Kidney epithelial cell (primary cell): Measurements from ENCODE around the gene ANKRD40. TPM values are rescaled to one million over a fixed set of nuclear protein-coding genes. Genes with fewer than 3 reads are reported as not detected.

Experiments
- DNase-seq: peaks from one replicate; pipeline ENCODE4 v3.0.0-alpha.2; 2010; ENCODE audit warnings: low read depth
- H3K27me3 ChIP-seq: 2 replicates; pipeline ENCODE4 v1.6.0; 2011; ENCODE audit warnings: low read length; ENCODE audit not compliant: control insufficient read depth, insufficient read depth
- H3K36me3 ChIP-seq: 2 replicates; pipeline ENCODE4 v1.5.1; 2011; ENCODE audit warnings: low read length; ENCODE audit not compliant: control insufficient read depth, insufficient read depth
- H3K4me3 ChIP-seq: 2 replicates; pipeline ENCODE4 v1.5.1; 2011; ENCODE audit warnings: low read depth, mild to moderate bottlenecking, control low read depth, low read length
- total RNA-seq: library from RNA; depleted of rRNA; stranded (reverse); fragments of >200 nt; gene quantifications from 2 replicates; pipeline ENCODE4 v1.2.3, GENCODE V29; 2015
- TF ChIP-seq, protein P1 (sequence below): IDR thresholded peaks from 2 replicates; pipeline ENCODE4 v1.5.1; 2011; ENCODE audit warnings: mild to moderate bottlenecking, moderate library complexity, low read length, control low read depth, inconsistent platforms; ENCODE audit not compliant: insufficient read depth, poor library complexity, severe bottlenecking

ANKRD40 gene
- total RNA-seq, 1 donor from 2014 or later: 30.7 TPM

DNA sequence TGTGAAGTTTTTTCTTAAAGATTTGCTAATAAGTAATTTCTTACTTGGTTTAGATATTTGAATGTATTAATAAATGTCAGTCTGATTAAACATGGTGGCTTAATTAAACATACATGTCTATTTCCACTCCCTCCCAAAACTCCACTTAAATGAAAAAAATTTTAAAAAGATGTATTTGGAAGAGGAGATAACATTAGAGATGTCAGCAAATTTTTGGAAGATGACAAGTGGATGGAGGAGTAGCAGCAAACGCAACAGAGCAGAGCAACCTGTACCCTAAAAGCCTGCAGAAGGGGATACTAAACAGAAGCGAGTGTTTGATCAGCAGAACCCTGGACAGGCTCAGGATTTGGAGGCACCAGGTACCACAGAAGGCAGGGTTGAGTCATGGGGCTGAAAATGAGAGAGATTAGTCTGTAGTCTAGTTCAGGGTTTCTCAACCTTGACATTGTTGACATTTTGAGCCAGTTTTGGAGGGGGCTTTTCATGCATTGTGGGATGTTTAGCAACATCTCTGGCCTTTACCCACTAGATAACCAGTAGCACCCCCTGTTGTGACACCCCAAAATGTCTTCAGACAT, 29.5 kb upstream of the ANKRD40 start:
- TF ChIP-seq, protein P1, sequence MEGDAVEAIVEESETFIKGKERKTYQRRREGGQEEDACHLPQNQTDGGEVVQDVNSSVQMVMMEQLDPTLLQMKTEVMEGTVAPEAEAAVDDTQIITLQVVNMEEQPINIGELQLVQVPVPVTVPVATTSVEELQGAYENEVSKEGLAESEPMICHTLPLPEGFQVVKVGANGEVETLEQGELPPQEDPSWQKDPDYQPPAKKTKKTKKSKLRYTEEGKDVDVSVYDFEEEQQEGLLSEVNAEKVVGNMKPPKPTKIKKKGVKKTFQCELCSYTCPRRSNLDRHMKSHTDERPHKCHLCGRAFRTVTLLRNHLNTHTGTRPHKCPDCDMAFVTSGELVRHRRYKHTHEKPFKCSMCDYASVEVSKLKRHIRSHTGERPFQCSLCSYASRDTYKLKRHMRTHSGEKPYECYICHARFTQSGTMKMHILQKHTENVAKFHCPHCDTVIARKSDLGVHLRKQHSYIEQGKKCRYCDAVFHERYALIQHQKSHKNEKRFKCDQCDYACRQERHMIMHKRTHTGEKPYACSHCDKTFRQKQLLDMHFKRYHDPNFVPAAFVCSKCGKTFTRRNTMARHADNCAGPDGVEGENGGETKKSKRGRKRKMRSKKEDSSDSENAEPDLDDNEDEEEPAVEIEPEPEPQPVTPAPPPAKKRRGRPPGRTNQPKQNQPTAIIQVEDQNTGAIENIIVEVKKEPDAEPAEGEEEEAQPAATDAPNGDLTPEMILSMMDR: no peak
- no peak overlapping the region for H3K4me3 ChIP-seq
- no peak for DNase-seq
- H3K27me3 ChIP-seq: no peaks in the 10 kb centered on the region
- H3K36me3 ChIP-seq: peaks cover 2% of the 10 kb centered on the region

DNA sequence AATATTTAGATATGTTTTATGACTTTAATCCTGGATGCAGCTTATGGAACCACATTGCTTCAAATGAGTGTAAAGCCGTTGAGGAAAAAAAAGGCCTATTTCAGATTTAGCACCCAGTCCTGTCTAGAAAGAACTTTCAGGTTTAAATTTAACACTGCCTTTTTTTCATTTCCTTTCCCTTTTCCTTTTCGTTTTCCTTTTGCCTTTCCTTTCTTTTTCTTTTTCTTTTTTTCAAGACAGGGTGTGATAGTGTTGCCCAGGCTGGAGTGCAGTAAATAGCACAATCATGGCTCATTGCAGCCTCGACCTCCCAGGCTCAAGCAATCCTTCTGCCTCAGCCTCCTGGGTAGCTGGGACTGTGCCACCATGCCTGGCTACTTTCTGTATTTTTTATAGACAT, 27.6 kb upstream of the ANKRD40 start:
- H3K36me3 ChIP-seq: no peaks in the 10 kb centered on the region
- H3K4me3 ChIP-seq: no peak overlapping the region
- no peaks in the 10 kb centered on the region for H3K27me3 ChIP-seq
- TF ChIP-seq, protein P1: no peak
- no peak for DNase-seq

DNA sequence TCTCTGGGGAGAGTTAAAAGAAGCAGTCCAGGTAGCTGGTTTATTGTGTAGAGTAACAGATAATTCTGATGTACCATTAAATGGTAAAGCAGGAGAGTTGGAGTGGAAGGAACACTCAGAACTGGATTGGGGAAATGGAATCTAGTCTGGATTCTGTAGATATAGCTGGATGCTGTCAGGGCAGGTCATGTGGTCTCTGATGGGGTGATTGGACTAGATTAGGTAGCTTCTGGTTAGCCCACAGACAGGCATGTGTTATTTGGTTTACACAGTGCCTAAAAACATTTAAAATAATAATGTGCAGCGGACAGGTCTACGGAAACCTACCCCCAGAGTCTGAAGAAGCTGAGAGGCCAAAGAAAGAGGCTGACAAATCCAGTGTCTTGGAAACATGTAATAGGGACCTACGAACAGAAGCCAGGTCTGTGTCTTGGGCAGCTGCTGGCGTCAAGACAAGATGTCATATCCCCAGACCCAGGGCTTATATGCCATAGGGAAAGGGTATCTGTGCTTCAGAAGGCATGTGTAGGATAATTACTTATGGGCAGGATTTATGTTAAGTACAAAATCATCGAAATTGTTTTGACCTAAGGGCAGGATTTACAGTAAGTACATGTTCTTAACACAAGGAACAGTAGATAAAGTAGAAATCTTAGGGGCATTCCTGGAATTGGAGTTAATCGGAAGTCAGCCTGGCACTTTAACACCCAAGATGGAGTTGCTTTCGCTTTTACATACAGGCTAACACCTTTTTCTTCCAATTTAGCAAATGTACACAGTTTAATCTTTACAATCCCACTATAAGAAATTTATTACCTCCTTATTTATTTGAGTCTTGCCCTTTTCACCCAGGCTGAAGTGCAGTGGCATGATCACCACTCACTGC, 24.1 kb upstream of the ANKRD40 start:
- no peaks in the 10 kb centered on the region for H3K36me3 ChIP-seq
- H3K4me3 ChIP-seq: no peak overlapping the region
- TF ChIP-seq, protein P1: no peak
- DNase-seq: no peak
- H3K27me3 ChIP-seq: no peaks in the 10 kb centered on the region

DNA sequence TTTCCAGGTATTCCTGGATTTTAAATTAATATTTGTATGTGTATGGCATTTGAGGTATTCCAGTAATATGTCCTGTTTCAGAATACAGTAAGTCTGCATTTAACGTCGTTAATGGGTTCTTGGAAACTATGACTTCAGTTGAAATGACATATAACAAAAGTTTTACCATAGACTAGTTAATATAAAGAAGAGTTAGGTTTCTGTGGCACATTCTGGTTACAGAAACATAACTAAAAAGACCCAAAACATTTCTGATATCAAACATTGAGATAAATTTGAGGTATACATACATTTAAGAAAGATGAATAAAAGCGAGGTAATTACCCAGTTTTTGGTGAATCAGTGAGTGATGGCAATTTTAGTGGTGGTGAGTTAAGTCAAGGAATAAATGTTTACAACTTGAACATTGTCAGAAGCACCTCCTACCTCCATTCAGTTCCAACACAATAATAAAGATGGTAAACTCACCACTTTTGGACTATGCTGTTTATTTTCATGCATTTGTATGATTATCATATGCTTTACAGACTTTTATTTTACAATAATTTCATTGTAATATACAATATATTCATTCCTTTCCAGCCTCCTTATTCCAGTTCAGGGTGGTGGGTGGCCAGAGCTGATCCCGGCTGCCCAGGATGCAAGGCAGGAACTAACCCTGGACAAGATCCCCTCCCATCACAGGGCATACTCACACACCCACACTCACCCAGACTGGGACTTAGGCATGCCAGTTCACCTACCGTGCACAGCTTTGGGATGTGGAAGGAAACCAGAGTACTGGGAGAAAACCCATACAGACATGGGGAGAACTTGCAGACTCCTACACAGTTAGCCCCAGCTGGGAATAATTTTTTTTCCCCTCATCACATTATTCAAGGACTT, 21.4 kb upstream of the ANKRD40 start:
- Histone ChIP-seq H3K4me3 (no peak overlapping the region), H3K36me3 (no peaks in the 10 kb centered on the region), H3K27me3 (no peaks in the 10 kb centered on the region)
- no peak for DNase-seq
- TF ChIP-seq, protein P1: no peak

DNA sequence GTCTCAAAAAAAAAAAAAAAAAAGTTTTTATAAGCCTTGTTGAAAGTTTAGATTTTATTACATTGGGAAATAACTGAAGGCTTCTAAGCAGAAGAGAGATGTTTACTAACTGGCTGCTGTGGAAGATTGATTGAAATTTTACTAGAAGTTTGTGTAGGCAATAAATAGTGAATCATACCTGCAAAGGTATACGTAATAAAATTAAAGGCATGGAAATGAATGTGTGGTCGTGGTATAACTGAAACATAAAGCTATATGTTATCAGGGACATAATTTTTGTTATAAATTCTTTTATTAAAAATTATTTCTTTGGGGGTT, 20.4 kb upstream of the ANKRD40 start:
- H3K36me3 ChIP-seq: no peaks in the 10 kb centered on the region
- no peak overlapping the region for H3K4me3 ChIP-seq

More for the DNA sequence above, 20.4 kb upstream of the ANKRD40 start:
- TF ChIP-seq, protein P1: no peak
- DNase-seq: no peak
- no peaks in the 10 kb centered on the region for H3K27me3 ChIP-seq
